CD4-positive, alpha-beta memory T cell (primary cell): ENCODE data around the gene SKAP2. TPM values are rescaled to one million over a fixed set of nuclear protein-coding genes. Genes with fewer than 3 reads are reported as not detected.

Source experiments
- CTCF ChIA-PET: fragments of 350-600 bp; sonication (Branson Sonifier 250); formaldehyde crosslinking; loops from one replicate; lab custom pipeline; 2021; ENCODE audit warnings: inconsistent platforms; ENCODE audit not compliant: partially characterized antibody; lab: Charles Lee
- POLR2A ChIA-PET: fragments of 350-600 bp; sonication (Branson Sonifier 250); formaldehyde crosslinking; loops from one replicate; lab custom pipeline; 2021; ENCODE audit not compliant: partially characterized antibody; lab: Charles Lee
- DNase-seq, 5 donors: peaks; one replicate each; pipeline versions ENCODE4 v3.0.0 to v3.0.0-alpha.2; 2020 to 2022; ENCODE audit warnings: mixed read lengths in 1 of 5
- H3K27ac ChIP-seq: one replicate; pipeline ENCODE4 v1.7.0; 2013; ENCODE audit warnings: low read depth, low read length
- H3K27me3 ChIP-seq: 2 replicates; pipeline ENCODE4 v1.7.0; 2013; ENCODE audit warnings: mild to moderate bottlenecking, low read length, moderate library complexity; ENCODE audit not compliant: insufficient read depth
- H3K36me3 ChIP-seq: 2 replicates; pipeline ENCODE4 v1.7.0; 2013; ENCODE audit warnings: mild to moderate bottlenecking, low read length, moderate library complexity; ENCODE audit not compliant: insufficient read depth
- H3K4me1 ChIP-seq: 2 replicates; pipeline ENCODE4 v1.7.0; 2013; ENCODE audit warnings: mild to moderate bottlenecking, low read length, moderate library complexity; ENCODE audit not compliant: insufficient read depth
- H3K4me3 ChIP-seq, 2 donors: one replicate each; pipeline ENCODE4 v1.7.0; 2013; ENCODE audit warnings: low read length in 2 of 2, mild to moderate bottlenecking in 1 of 2
- H3K9me3 ChIP-seq, 2 donors: one replicate each; pipeline ENCODE4 v1.7.0; 2013; ENCODE audit warnings: low read length in 2 of 2, control low read depth in 1 of 2; ENCODE audit not compliant: control insufficient read depth in 1 of 2
- H3K27ac Mint-ChIP-seq, 7 donors: one replicate each; pipeline ENCODE4 v1.8.0; 2020 to 2021; ENCODE audit warnings: mixed read lengths in 7 of 7, mild to moderate bottlenecking in 6 of 7, inconsistent platforms in 3 of 7, moderate library complexity in 3 of 7
- H3K27me3 Mint-ChIP-seq, 2 donors: one replicate each; pipeline ENCODE4 v1.8.0; 2020 to 2021; ENCODE audit warnings: mixed read lengths in 2 of 2
- H3K36me3 Mint-ChIP-seq, 2 donors: one replicate each; pipeline ENCODE4 v1.8.0; 2020 to 2021; ENCODE audit warnings: mixed read lengths in 2 of 2, inconsistent platforms in 1 of 2, mild to moderate bottlenecking in 1 of 2
- H3K4me1 Mint-ChIP-seq, 4 donors: one replicate each; pipeline ENCODE4 v1.8.0; 2020 to 2021; ENCODE audit warnings: mixed read lengths in 4 of 4, mild to moderate bottlenecking in 1 of 4
- H3K4me3 Mint-ChIP-seq, 8 donors: one replicate each; pipeline ENCODE4 v1.8.0; 2020 to 2021; ENCODE audit warnings: mixed read lengths in 8 of 8, mild to moderate bottlenecking in 7 of 8, moderate library complexity in 6 of 8, inconsistent platforms in 3 of 8
- H3K9me3 Mint-ChIP-seq, 8 donors: one replicate each; pipeline ENCODE4 v1.8.0; 2020 to 2021; ENCODE audit warnings: mixed read lengths in 8 of 8, mild to moderate bottlenecking in 5 of 8, inconsistent platforms in 3 of 8, moderate library complexity in 1 of 8
- intact Hi-C: fragments of 100-400 bp; cut with micrococcal nuclease; formaldehyde crosslinking; loops from one replicate; pipeline ENCODE4 v1.15.1; 2023
- polyA plus RNA-seq, 2 donors: library from polyadenylated mRNA; unstranded; fragments of 300-500 nt; fragmentation: Illumina TruSeq; gene quantifications; one replicate each; pipeline ENCODE4 v1.2.3, GENCODE V29; 2021
- total RNA-seq, 2 experiments: library from RNA; stranded (reverse); gene quantifications; one replicate each; pipeline ENCODE4 v1.2.3, GENCODE V29; 2021

The SKAP2 gene
- total and polyA plus RNA-seq, 4 experiments from 2014 or later: 6.8 to 25.6 (median 11.3) TPM

GRCh38 chr7:26698806-26699205 is 165.6 kb downstream of the SKAP2 start:
- intact Hi-C loops: no loop called here

GRCh38 chr7:26698194-26698593 is 166.2 kb downstream of the SKAP2 start:
- H3K9me3 ChIP-seq: no peaks in the 10 kb centered on the region
- no peak for DNase-seq
- peaks cover 0 to 4% of the 10 kb centered on the region in 2 donors for H3K36me3 Mint-ChIP-seq
- no peaks in the 10 kb centered on the region for H3K27me3 ChIP-seq
- no peaks in the 10 kb centered on the region for H3K9me3 Mint-ChIP-seq
- peaks cover 2 to 13% of the 10 kb centered on the region in 2 donors for H3K27me3 Mint-ChIP-seq
- ChIA-PET POLR2A (interaction anchor here (1.3 kb wide), 1 partner anchor 8 kb away, joined by 4 read pairs; no protein-coding TSS in a partner anchor), CTCF (interaction anchor here (1.3 kb wide), 1 partner anchor 11 kb away, joined by 6 read pairs; no protein-coding TSS in a partner anchor)
- no peak overlapping the region for H3K27ac ChIP-seq
- no peak overlapping the region for H3K4me3 Mint-ChIP-seq
- no peaks in the 10 kb centered on the region for H3K4me1 ChIP-seq
- intact Hi-C loops: no loop called here
- H3K4me1 Mint-ChIP-seq: no peaks in the 10 kb centered on the region
- H3K36me3 ChIP-seq: no peaks in the 10 kb centered on the region
- H3K4me3 ChIP-seq: no peak overlapping the region
- no peak overlapping the region for H3K27ac Mint-ChIP-seq

More at GRCh38 chr7:26698806-26699205, 165.6 kb downstream of the SKAP2 start:
- H3K4me3 ChIP-seq: no peak overlapping the region
- no peak overlapping the region for H3K27ac Mint-ChIP-seq
- ChIA-PET POLR2A (interaction anchor here (1.3 kb wide), 1 partner anchor 9 kb away, joined by 4 read pairs; no protein-coding TSS in a partner anchor), CTCF (interaction anchor here (1.3 kb wide), 2 partner anchors 9 to 11 kb away, joined by 3 to 6 read pairs; no protein-coding TSS in a partner anchor)
- peaks cover 2 to 13% of the 10 kb centered on the region in 2 donors for H3K27me3 Mint-ChIP-seq
- H3K4me1 Mint-ChIP-seq: no peaks in the 10 kb centered on the region
- no peaks in the 10 kb centered on the region for H3K9me3 ChIP-seq
- H3K27ac ChIP-seq: no peak overlapping the region
- H3K4me1 ChIP-seq: no peaks in the 10 kb centered on the region
- DNase-seq: no peak
- H3K4me3 Mint-ChIP-seq: no peak overlapping the region
- no peaks in the 10 kb centered on the region for H3K36me3 ChIP-seq
- H3K27me3 ChIP-seq: no peaks in the 10 kb centered on the region
- no peaks in the 10 kb centered on the region for H3K9me3 Mint-ChIP-seq
- H3K36me3 Mint-ChIP-seq: peaks cover 0 to 4% of the 10 kb centered on the region in 2 donors

- H3K9me3 ChIP-seq: no peaks in the 10 kb centered on the region
- H3K36me3 ChIP-seq: no peaks in the 10 kb centered on the region
- H3K4me1 ChIP-seq: no peaks in the 10 kb centered on the region
- Mint-ChIP-seq H3K4me3 (no peak overlapping the region), H3K27me3 (peaks cover 3 to 12% of the 10 kb centered on the region in 2 donors), H3K4me1 (no peaks in the 10 kb centered on the region), H3K9me3 (no peaks in the 10 kb centered on the region), H3K36me3 (no peaks in the 10 kb centered on the region), H3K27ac (no peak overlapping the region)
- H3K27ac ChIP-seq: no peak overlapping the region
- intact Hi-C loops: no loop called here
- ChIA-PET POLR2A (no interaction called here), CTCF (interaction anchor here (1.0 kb wide), 1 partner anchor 10 kb away, joined by 4 read pairs; no protein-coding TSS in a partner anchor)
- no peaks in the 10 kb centered on the region for H3K27me3 ChIP-seq
- no peak for DNase-seq
- no peak overlapping the region for H3K4me3 ChIP-seq
These were observed 167.4 kb downstream of the SKAP2 start for GRCh38 chr7:26696978-26697377.

- no peak overlapping the region for H3K4me3 Mint-ChIP-seq
- intact Hi-C loops: no loop called here
- H3K27ac Mint-ChIP-seq: no peak overlapping the region
- H3K4me1 Mint-ChIP-seq: peaks cover 0 to 4% (median 0%) of the 10 kb centered on the region in 4 donors
- H3K36me3 Mint-ChIP-seq: no peaks in the 10 kb centered on the region
- no peak overlapping the region for H3K4me3 ChIP-seq
- peaks cover 6 to 18% of the 10 kb centered on the region in 2 donors for H3K27me3 Mint-ChIP-seq
- POLR2A ChIA-PET: no interaction called here
- DNase-seq: no peak
- H3K36me3 ChIP-seq: no peaks in the 10 kb centered on the region
- H3K27me3 ChIP-seq: no peaks in the 10 kb centered on the region
- no peaks in the 10 kb centered on the region for H3K9me3 ChIP-seq
- H3K9me3 Mint-ChIP-seq: no peaks in the 10 kb centered on the region
- no peaks in the 10 kb centered on the region for H3K4me1 ChIP-seq
- CTCF ChIA-PET: interaction anchor here (1.3 kb wide), 1 partner anchor 8 kb away, joined by 3 read pairs; no protein-coding TSS in a partner anchor
- H3K27ac ChIP-seq: no peak overlapping the region
These were observed 168.2 kb downstream of the SKAP2 start for GRCh38 chr7:26696161-26696560.

GRCh38 chr7:26694713-26695112 is 169.7 kb downstream of the SKAP2 start:
- H3K27me3 ChIP-seq: no peaks in the 10 kb centered on the region
- H3K4me3 ChIP-seq: no peak overlapping the region
- no peaks in the 10 kb centered on the region for H3K4me1 ChIP-seq
- H3K4me3 Mint-ChIP-seq: no peak overlapping the region
- no peaks in the 10 kb centered on the region for H3K36me3 Mint-ChIP-seq
- intact Hi-C loops: no loop called here
- H3K27ac ChIP-seq: no peak overlapping the region
- no peaks in the 10 kb centered on the region for H3K9me3 ChIP-seq
- CTCF ChIA-PET: interaction anchor here (0.8 to 1.3 kb wide), 3 partner anchors 10 to 802 kb away, joined by 3 to 6 read pairs (median 3); no protein-coding TSS in a partner anchor
- H3K27me3 Mint-ChIP-seq: peaks cover 6 to 14% of the 10 kb centered on the region in 2 donors
- H3K36me3 ChIP-seq: no peaks in the 10 kb centered on the region
- POLR2A ChIA-PET: no interaction called here
- no peaks in the 10 kb centered on the region for H3K9me3 Mint-ChIP-seq
- no peak overlapping the region for H3K27ac Mint-ChIP-seq
- H3K4me1 Mint-ChIP-seq: peaks cover 0 to 4% (median 0%) of the 10 kb centered on the region in 4 donors
- no peak for DNase-seq

- intact Hi-C loops: no loop called here
- no peaks in the 10 kb centered on the region for H3K9me3 ChIP-seq
- H3K4me1 Mint-ChIP-seq: peaks cover 0 to 4% (median 0%) of the 10 kb centered on the region in 4 donors
- H3K9me3 Mint-ChIP-seq: no peaks in the 10 kb centered on the region
- no peaks in the 10 kb centered on the region for H3K36me3 Mint-ChIP-seq
- no peak overlapping the region for H3K4me3 Mint-ChIP-seq
- H3K36me3 ChIP-seq: no peaks in the 10 kb centered on the region
- no peak overlapping the region for H3K27ac Mint-ChIP-seq
- CTCF ChIA-PET: interaction anchor here (0.8 to 1.1 kb wide), 2 partner anchors 11 to 802 kb away, joined by 3 to 6 read pairs; no protein-coding TSS in a partner anchor
- H3K4me1 ChIP-seq: no peaks in the 10 kb centered on the region
- H3K27me3 ChIP-seq: no peaks in the 10 kb centered on the region
- H3K27me3 Mint-ChIP-seq: peaks cover 6 to 14% of the 10 kb centered on the region in 2 donors
- H3K4me3 ChIP-seq: no peak overlapping the region
- H3K27ac ChIP-seq: no peak overlapping the region
- DNase-seq: no peak
- POLR2A ChIA-PET: no interaction called here
These were observed 170.2 kb downstream of the SKAP2 start for GRCh38 chr7:26694141-26694540.

- Mint-ChIP-seq H3K4me3 (no peak overlapping the region), H3K27me3 (peaks cover 8 to 9% of the 10 kb centered on the region in 2 donors), H3K36me3 (no peaks in the 10 kb centered on the region), H3K9me3 (no peaks in the 10 kb centered on the region), H3K4me1 (peaks cover 0 to 4% (median 0%) of the 10 kb centered on the region in 4 donors), H3K27ac (no peak overlapping the region)
- ChIA-PET POLR2A (no interaction called here), CTCF (interaction anchor here (2.6 kb wide), 1 partner anchor 469 kb away, joined by 10 read pairs; no protein-coding TSS in a partner anchor)
- Histone ChIP-seq H3K27ac (no peak overlapping the region), H3K9me3 (no peaks in the 10 kb centered on the region), H3K4me3 (no peak overlapping the region), H3K4me1 (no peaks in the 10 kb centered on the region), H3K36me3 (no peaks in the 10 kb centered on the region), H3K27me3 (no peaks in the 10 kb centered on the region)
- intact Hi-C loops: no loop called here
- DNase-seq: no peak
These were observed 172.5 kb downstream of the SKAP2 start for GRCh38 chr7:26691886-26692285.
